BE2C (cell line): ENCODE results near the gene CYB561D2.

Experiments
- DNase-seq: peaks from one replicate; pipeline ENCODE4 v3.0.0-alpha.2; 2020
- H3K27me3 ChIP-seq: fragments of 250-450 bp; sonication (Bioruptor Pico); 2 replicates; pipeline ENCODE4 v1.5.1; 2020; ENCODE audit warnings: mild to moderate bottlenecking
- H3K36me3 ChIP-seq: fragments of 250-450 bp; sonication (Bioruptor Pico); 2 replicates; pipeline ENCODE4 v1.5.1; 2020; ENCODE audit warnings: mild to moderate bottlenecking
- H3K4me1 ChIP-seq: fragments of 250-450 bp; sonication (Bioruptor Pico); 2 replicates; pipeline ENCODE4 v1.5.1; 2020
- H3K4me3 ChIP-seq: 2 replicates; pipeline ENCODE4 v1.5.1; 2011; ENCODE audit warnings: low read depth, low read length
- H3K9me3 ChIP-seq: fragments of 250-450 bp; sonication (Bioruptor Pico); 2 replicates; pipeline ENCODE4 v1.5.1; 2020
- CTCF ChIP-seq: IDR thresholded peaks from 2 replicates; pipeline ENCODE4 v1.5.1; 2012; ENCODE audit warnings: mild to moderate bottlenecking, low read depth, low read length

CYB561D2 gene

GRCh38 chr3:50326182-50326541, 24.5 kb upstream of the CYB561D2 start:
- H3K4me1 ChIP-seq: peaks cover 3% of the 10 kb centered on the region; the same call in 1 of the 2 replicates
- peaks cover 12% of the 10 kb centered on the region for H3K36me3 ChIP-seq
- H3K9me3 ChIP-seq: no peaks in the 10 kb centered on the region
- DNase-seq: no peak
- no peaks in the 10 kb centered on the region for H3K27me3 ChIP-seq
- no peak overlapping the region for H3K4me3 ChIP-seq
- no peak for TF ChIP-seq CTCF

DNA sequence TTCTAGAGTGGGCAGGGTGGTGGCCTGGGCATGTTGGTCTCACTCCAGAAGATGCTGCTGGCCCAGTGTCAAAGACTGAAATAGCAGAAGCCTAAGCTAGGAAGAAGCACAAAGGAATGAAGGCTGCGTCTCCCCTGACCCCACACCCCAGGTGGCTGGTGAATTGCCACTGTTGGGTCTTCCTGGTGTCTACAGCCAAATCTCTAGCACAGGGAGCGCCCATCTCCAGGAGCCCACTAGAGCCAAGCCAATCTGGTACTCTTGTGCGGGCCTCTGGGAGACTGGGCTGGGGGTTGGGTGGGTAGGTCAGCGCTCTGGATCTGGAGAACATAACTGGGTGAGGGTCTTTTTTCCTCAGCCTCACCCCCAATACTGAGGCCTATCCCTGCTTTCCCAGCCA, 23.5 kb upstream of the CYB561D2 start:
- H3K4me3 ChIP-seq: peak overlapping the region; percentile 77
- no peaks in the 10 kb centered on the region for H3K27me3 ChIP-seq
- no peak for TF ChIP-seq CTCF
- H3K4me1 ChIP-seq: no peaks in the 10 kb centered on the region
- no peak for DNase-seq
- peaks cover 22% of the 10 kb centered on the region for H3K36me3 ChIP-seq
- H3K9me3 ChIP-seq: no peaks in the 10 kb centered on the region

- TF ChIP-seq CTCF: no peak
- peak; percentile 92 for DNase-seq
- peak within 1 kb of the TSS; percentile 77 for H3K4me3 ChIP-seq
- H3K27me3 ChIP-seq: no peaks in the 10 kb centered on the region
- no peaks in the 10 kb centered on the region for H3K9me3 ChIP-seq
- no peaks in the 10 kb centered on the region for H3K4me1 ChIP-seq
- peaks cover 24% of the 10 kb centered on the region for H3K36me3 ChIP-seq
Observed at GRCh38 chr3:50327943-50328691, 22.5 kb upstream of the CYB561D2 start, which contains the start of gene TUSC2. Gene TUSC2, minus strand, starts transcription at chr3:50328223. Its CDS starts 124 bp downstream, at chr3:50328099.

DNA sequence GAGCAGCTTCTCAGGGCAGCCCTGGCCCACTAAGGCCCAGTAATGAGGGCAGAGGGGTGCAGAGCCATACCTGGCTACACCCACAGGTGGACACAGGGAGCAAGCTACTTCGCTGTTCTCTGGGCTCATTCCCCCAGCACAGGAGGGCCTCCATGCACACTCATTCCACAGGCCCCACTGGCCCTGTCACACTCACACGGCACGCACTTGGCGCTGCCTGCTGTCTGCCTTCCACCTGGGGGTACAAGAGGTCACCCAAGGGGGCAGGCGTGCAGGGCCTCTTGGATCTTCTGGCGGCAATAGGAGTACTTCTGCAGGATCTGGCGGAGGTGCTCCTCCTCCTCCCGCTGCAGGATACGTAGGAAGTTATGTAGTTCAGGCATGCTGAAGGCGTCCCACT, 20.3 kb upstream of the CYB561D2 start:
- H3K9me3 ChIP-seq: no peaks in the 10 kb centered on the region
- no peak overlapping the region for H3K4me3 ChIP-seq
- peaks cover 24% of the 10 kb centered on the region for H3K36me3 ChIP-seq
- no peak for TF ChIP-seq CTCF
- H3K4me1 ChIP-seq: no peaks in the 10 kb centered on the region
- no peaks in the 10 kb centered on the region for H3K27me3 ChIP-seq
- no peak for DNase-seq

GRCh38 chr3:50331364-50331907, 19.2 kb upstream of the CYB561D2 start:
- no peaks in the 10 kb centered on the region for H3K4me1 ChIP-seq
- DNase-seq: no peak
- no peak overlapping the region for H3K4me3 ChIP-seq
- H3K9me3 ChIP-seq: no peaks in the 10 kb centered on the region
- H3K27me3 ChIP-seq: no peaks in the 10 kb centered on the region
- peaks cover 24% of the 10 kb centered on the region for H3K36me3 ChIP-seq
- no peak for TF ChIP-seq CTCF

- Histone ChIP-seq H3K9me3 (no peaks in the 10 kb centered on the region), H3K36me3 (peaks cover 27% of the 10 kb centered on the region), H3K4me3 (no peak overlapping the region), H3K27me3 (no peaks in the 10 kb centered on the region), H3K4me1 (peaks cover 3% of the 10 kb centered on the region; the same call in 1 of the 2 replicates)
- no peak for DNase-seq
- TF ChIP-seq CTCF: no peak
Observed at GRCh38 chr3:50333744-50334328, 16.8 kb upstream of the CYB561D2 start.
